KMS-11 (cell line): ENCODE results near the gene IL1R1.

Experiments
- H2AFZ ChIP-seq: fragments of 200-600 bp; sonication (generic); 2 replicates; pipeline ENCODE4 v1.6.1; 2016; ENCODE audit warnings: antibody characterized with exemption, mixed run types, low read depth
- H3K27ac ChIP-seq: fragments of 200-600 bp; sonication (generic); 2 replicates; pipeline ENCODE4 v1.6.1; 2016; ENCODE audit warnings: mild to moderate bottlenecking, mixed run types
- H3K27me3 ChIP-seq: fragments of 200-600 bp; sonication (generic); 2 replicates; pipeline ENCODE4 v1.6.1; 2017; ENCODE audit warnings: mild to moderate bottlenecking, low read depth, mixed run types, moderate library complexity; ENCODE audit not compliant: insufficient read depth
- H3K36me3 ChIP-seq: fragments of 200-600 bp; sonication (generic); 2 replicates; pipeline ENCODE4 v1.6.1; 2017; ENCODE audit warnings: mild to moderate bottlenecking, mixed run types; ENCODE audit not compliant: insufficient read depth
- H3K4me1 ChIP-seq: fragments of 200-600 bp; sonication (generic); 2 replicates; pipeline ENCODE4 v1.6.1; 2016; ENCODE audit warnings: mild to moderate bottlenecking, low read depth, mixed run types; ENCODE audit not compliant: poor library complexity, severe bottlenecking
- H3K4me2 ChIP-seq: fragments of 200-600 bp; sonication (generic); 2 replicates; pipeline ENCODE4 v1.7.0; 2016; ENCODE audit warnings: mild to moderate bottlenecking, mixed run types
- H3K4me3 ChIP-seq: fragments of 200-600 bp; sonication (generic); IDR thresholded peaks from 2 replicates; pipeline ENCODE4 v1.6.1; 2017; ENCODE audit warnings: low read depth, low read length, mixed read lengths; ENCODE audit not compliant: insufficient read depth
- H3K79me2 ChIP-seq: fragments of 200-600 bp; sonication (generic); 2 replicates; pipeline ENCODE4 v1.6.1; 2016; ENCODE audit warnings: low read depth, mixed run types; ENCODE audit not compliant: insufficient read depth
- H3K9ac ChIP-seq: fragments of 200-600 bp; sonication (generic); 2 replicates; pipeline ENCODE4 v1.6.1; 2016; ENCODE audit warnings: mild to moderate bottlenecking, mixed run types
- H4K20me1 ChIP-seq: fragments of 200-600 bp; sonication (generic); 2 replicates; pipeline ENCODE4 v1.6.1; 2016; ENCODE audit warnings: mild to moderate bottlenecking, mixed run types; ENCODE audit not compliant: insufficient read depth
- CTCF ChIP-seq: fragments of 200-600 bp; sonication (generic); conservative IDR thresholded peaks from 2 replicates; pipeline ENCODE4 v1.6.1; 2017; ENCODE audit warnings: low read depth, mild to moderate bottlenecking, antibody characterized with exemption, low read length, moderate library complexity, mixed read lengths

IL1R1 gene

GRCh38 chr2:102217032-102217431 is 74.5 kb downstream of the IL1R1 start:
- no peak for TF ChIP-seq CTCF
- H3K36me3 ChIP-seq = no peaks in the 10 kb centered on the region
- no peak overlapping the region for H3K9ac ChIP-seq
- no peak overlapping the region for H3K4me3 ChIP-seq
- no peak overlapping the region for H2AFZ ChIP-seq
- no peaks in the 10 kb centered on the region for H3K79me2 ChIP-seq
- no peak overlapping the region for H3K4me2 ChIP-seq
- no peaks in the 10 kb centered on the region for H3K4me1 ChIP-seq
- no peak overlapping the region for H3K27ac ChIP-seq
- H3K27me3 ChIP-seq = no peaks in the 10 kb centered on the region
- no peaks in the 10 kb centered on the region for H4K20me1 ChIP-seq

GRCh38 chr2:102224824-102225739 is 82.5 kb downstream of the IL1R1 start:
- Histone ChIP-seq H3K4me2 (no peak overlapping the region), H2AFZ (no peak overlapping the region), H3K27ac (no peak overlapping the region), H4K20me1 (no peaks in the 10 kb centered on the region), H3K27me3 (no peaks in the 10 kb centered on the region), H3K9ac (no peak overlapping the region), H3K4me3 (no peak overlapping the region), H3K4me1 (no peaks in the 10 kb centered on the region), H3K36me3 (no peaks in the 10 kb centered on the region), H3K79me2 (no peaks in the 10 kb centered on the region)
- TF ChIP-seq CTCF = no peak

GRCh38 chr2:102226171-102226570 is 83.6 kb downstream of the IL1R1 start:
- Histone ChIP-seq H3K4me2 (no peak overlapping the region), H3K36me3 (no peaks in the 10 kb centered on the region), H3K27ac (no peak overlapping the region), H2AFZ (no peak overlapping the region), H3K27me3 (no peaks in the 10 kb centered on the region), H3K79me2 (no peaks in the 10 kb centered on the region), H4K20me1 (no peaks in the 10 kb centered on the region), H3K9ac (no peak overlapping the region), H3K4me1 (no peaks in the 10 kb centered on the region), H3K4me3 (no peak overlapping the region)
- no peak for TF ChIP-seq CTCF

- Histone ChIP-seq H3K4me2 (no peak overlapping the region), H3K9ac (no peak overlapping the region)
These were observed 84.3 kb downstream of the IL1R1 start for GRCh38 chr2:102226612-102227391.

More at GRCh38 chr2:102226612-102227391, 84.3 kb downstream of the IL1R1 start:
- Histone ChIP-seq H3K4me1 (no peaks in the 10 kb centered on the region), H3K4me3 (no peak overlapping the region), H3K27ac (no peak overlapping the region), H3K27me3 (no peaks in the 10 kb centered on the region), H4K20me1 (no peaks in the 10 kb centered on the region), H3K79me2 (no peaks in the 10 kb centered on the region), H3K36me3 (no peaks in the 10 kb centered on the region), H2AFZ (no peak overlapping the region)
- TF ChIP-seq CTCF = no peak
